OCI-LY1 (cell line): ENCODE data around the gene CNOT3.
A peak's percentile ranks its signal among the peaks of the same experiment; 100 is the strongest.

Experiments used
- H2AFZ ChIP-seq: fragments of 200-600 bp; sonication (generic), shearing (Covaris generic); 2 replicates; pipeline ENCODE4 v1.6.0; 2014; ENCODE audit warnings: antibody characterized with exemption, mild to moderate bottlenecking, low read length
- H3F3A ChIP-seq: fragments of 200-600 bp; sonication (generic), shearing (Covaris generic); 2 replicates; pipeline ENCODE4 v1.6.0; 2014; ENCODE audit warnings: mild to moderate bottlenecking, antibody characterized with exemption, low read length, moderate library complexity; ENCODE audit not compliant: insufficient read depth
- H3K27ac ChIP-seq: fragments of 200-600 bp; sonication (generic); 2 replicates; pipeline ENCODE4 v1.5.1; 2014; ENCODE audit warnings: low read length, mixed run types, mild to moderate bottlenecking, low read depth; ENCODE audit not compliant: poor library complexity, severe bottlenecking
- H3K27me3 ChIP-seq: fragments of 200-600 bp; sonication (generic); 2 replicates; pipeline ENCODE4 v1.6.0; 2014; ENCODE audit warnings: antibody characterized with exemption, mild to moderate bottlenecking, low read length, moderate library complexity; ENCODE audit not compliant: insufficient read depth
- H3K36me3 ChIP-seq: fragments of 200-600 bp; sonication (generic); 2 replicates; pipeline ENCODE4 v1.6.1; 2014; ENCODE audit warnings: mild to moderate bottlenecking, antibody characterized with exemption, low read length, moderate library complexity, mixed read lengths; ENCODE audit not compliant: insufficient read depth
- H3K4me1 ChIP-seq: fragments of 200-600 bp; sonication (generic); 2 replicates; pipeline ENCODE4 v1.5.1; 2014; ENCODE audit warnings: mild to moderate bottlenecking, low read length, moderate library complexity; ENCODE audit not compliant: insufficient read depth, severe bottlenecking
- H3K4me2 ChIP-seq: fragments of 200-600 bp; sonication (generic), shearing (Covaris generic); 2 replicates; pipeline ENCODE4 v1.6.1; 2014; ENCODE audit warnings: low read length
- H3K4me3 ChIP-seq: fragments of 200-600 bp; sonication (generic); 2 replicates; pipeline ENCODE4 v1.5.1; 2014; ENCODE audit warnings: low read length, low read depth, mild to moderate bottlenecking, mixed read lengths; ENCODE audit not compliant: poor library complexity, severe bottlenecking
- H3K79me2 ChIP-seq: fragments of 200-600 bp; shearing (Covaris generic); 2 replicates; pipeline ENCODE4 v1.6.1; 2016; ENCODE audit warnings: mixed run types, low read length, mixed read lengths; ENCODE audit not compliant: insufficient read depth
- H3K9ac ChIP-seq: fragments of 200-600 bp; sonication (generic), shearing (Covaris generic); 2 replicates; pipeline ENCODE4 v1.6.1; 2014; ENCODE audit warnings: mild to moderate bottlenecking, low read length, mixed read lengths
- H3K9me2 ChIP-seq: fragments of 200-600 bp; sonication (generic), shearing (Covaris generic); 2 replicates; pipeline ENCODE4 v1.6.1; 2014; ENCODE audit warnings: low read depth, mild to moderate bottlenecking, low read length, mixed read lengths
- H3K9me3 ChIP-seq: fragments of 200-600 bp; shearing (Covaris generic); 2 replicates; pipeline ENCODE4 v1.6.1; 2014; ENCODE audit warnings: low read length, mixed read lengths
- H4K20me1 ChIP-seq: fragments of 200-600 bp; sonication (generic), shearing (Covaris generic); 2 replicates; pipeline ENCODE4 v1.6.0; 2016; ENCODE audit warnings: mild to moderate bottlenecking, low read length; ENCODE audit not compliant: insufficient read depth
- CTCF ChIP-seq: fragments of 200-600 bp; sonication (generic), shearing (Covaris generic); IDR thresholded peaks from 2 replicates; pipeline ENCODE4 v1.5.1; 2017; ENCODE audit warnings: mild to moderate bottlenecking, antibody characterized with exemption, low read length, moderate library complexity, mixed read lengths
- EZH2 ChIP-seq: fragments of 200-600 bp; sonication (generic), shearing (Covaris generic); IDR thresholded peaks from 2 replicates; pipeline ENCODE4 v1.8.0; 2017; ENCODE audit warnings: borderline replicate concordance, mixed run types, mild to moderate bottlenecking, antibody characterized with exemption, low read length, moderate library complexity, mixed read lengths

Gene CNOT3

DNA sequence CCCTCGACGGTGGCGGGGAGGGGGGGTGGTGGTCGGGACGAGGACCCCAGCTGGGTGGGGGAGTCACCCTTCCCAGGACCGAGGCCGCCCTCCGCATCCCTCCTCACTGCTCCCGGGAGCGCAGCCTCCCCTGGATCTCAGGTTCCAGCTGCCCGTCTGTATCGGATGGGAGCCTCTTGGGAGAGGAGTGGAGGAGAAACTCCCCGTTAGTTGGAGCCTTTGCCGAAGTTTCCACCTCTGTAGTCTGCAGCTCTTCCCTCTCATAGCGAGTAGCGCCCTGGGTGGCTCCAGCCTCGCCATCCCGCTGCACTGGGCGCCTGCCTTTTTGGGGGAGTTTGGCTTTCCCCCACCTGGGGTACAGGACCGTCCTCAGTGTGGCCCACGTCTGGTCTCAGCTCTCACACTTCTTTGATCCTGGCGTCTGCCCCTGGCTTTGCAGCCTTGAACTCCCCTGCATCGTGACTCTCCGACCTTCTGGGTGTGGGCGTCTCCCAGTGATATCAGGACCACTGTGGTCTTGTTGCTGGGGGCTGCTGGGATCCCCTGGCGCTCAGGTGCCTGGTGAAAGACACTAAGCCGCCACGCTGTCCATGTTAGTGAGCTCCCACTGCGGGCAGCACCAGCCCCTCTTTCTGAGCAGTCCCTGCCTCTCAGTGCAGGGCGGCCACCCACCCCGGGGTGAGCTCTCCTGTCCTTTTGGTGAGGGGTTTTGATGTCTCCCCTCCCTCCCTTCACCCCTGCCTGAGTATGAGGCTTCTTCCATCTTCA, 1.1 kb downstream of the CNOT3 start:
- no peaks in the 10 kb centered on the region for H3F3A ChIP-seq
- H3K4me3 ChIP-seq: peak overlapping the region; percentile 93
- no peaks in the 10 kb centered on the region for H4K20me1 ChIP-seq
- H3K4me1 ChIP-seq: peaks cover 26% of the 10 kb centered on the region
- H3K9me2 ChIP-seq: no peaks in the 10 kb centered on the region
- H2AFZ ChIP-seq: no peak overlapping the region
- H3K27ac ChIP-seq: no peak overlapping the region
- peak overlapping the region; percentile 70 for H3K4me2 ChIP-seq
- peak overlapping the region; percentile 95 for H3K9ac ChIP-seq
- peaks cover 43% of the 10 kb centered on the region for H3K36me3 ChIP-seq
- H3K79me2 ChIP-seq: peaks cover 32% of the 10 kb centered on the region
- H3K27me3 ChIP-seq: no peaks in the 10 kb centered on the region
- no peaks in the 10 kb centered on the region for H3K9me3 ChIP-seq
- TF ChIP-seq CTCF: no peak
- no peak for TF ChIP-seq EZH2

DNA sequence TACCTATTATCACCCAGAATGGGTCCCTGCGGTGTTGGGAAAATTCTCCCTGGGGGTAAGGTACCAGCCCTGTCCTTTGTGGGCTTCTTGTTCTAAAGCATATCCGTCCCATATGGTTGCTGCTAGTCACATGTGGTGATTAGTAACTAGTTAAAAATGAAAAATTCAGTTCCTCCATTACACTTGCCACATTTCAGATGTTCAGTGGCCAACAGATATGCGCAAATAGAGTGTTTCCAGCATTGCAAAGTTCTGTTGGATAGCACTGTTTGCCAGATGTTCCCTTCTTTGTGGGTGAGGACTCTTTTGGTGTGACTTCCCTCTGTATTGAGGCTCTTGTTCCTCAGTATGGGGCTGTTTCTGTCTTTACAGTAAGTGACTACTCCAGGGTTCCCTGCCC, 3.8 kb downstream of the CNOT3 start:
- Histone ChIP-seq H3K36me3 (peaks cover 70% of the 10 kb centered on the region), H3K4me3 (no peak overlapping the region), H3K9me2 (no peaks in the 10 kb centered on the region), H3K27me3 (no peaks in the 10 kb centered on the region), H3F3A (no peaks in the 10 kb centered on the region), H3K9me3 (no peaks in the 10 kb centered on the region), H3K27ac (no peak overlapping the region), H4K20me1 (no peaks in the 10 kb centered on the region), H3K9ac (no peak overlapping the region), H3K4me1 (peaks cover 19% of the 10 kb centered on the region), H3K4me2 (no peak overlapping the region), H2AFZ (no peak overlapping the region), H3K79me2 (peaks cover 32% of the 10 kb centered on the region)
- TF ChIP-seq CTCF: no peak
- no peak for TF ChIP-seq EZH2

DNA sequence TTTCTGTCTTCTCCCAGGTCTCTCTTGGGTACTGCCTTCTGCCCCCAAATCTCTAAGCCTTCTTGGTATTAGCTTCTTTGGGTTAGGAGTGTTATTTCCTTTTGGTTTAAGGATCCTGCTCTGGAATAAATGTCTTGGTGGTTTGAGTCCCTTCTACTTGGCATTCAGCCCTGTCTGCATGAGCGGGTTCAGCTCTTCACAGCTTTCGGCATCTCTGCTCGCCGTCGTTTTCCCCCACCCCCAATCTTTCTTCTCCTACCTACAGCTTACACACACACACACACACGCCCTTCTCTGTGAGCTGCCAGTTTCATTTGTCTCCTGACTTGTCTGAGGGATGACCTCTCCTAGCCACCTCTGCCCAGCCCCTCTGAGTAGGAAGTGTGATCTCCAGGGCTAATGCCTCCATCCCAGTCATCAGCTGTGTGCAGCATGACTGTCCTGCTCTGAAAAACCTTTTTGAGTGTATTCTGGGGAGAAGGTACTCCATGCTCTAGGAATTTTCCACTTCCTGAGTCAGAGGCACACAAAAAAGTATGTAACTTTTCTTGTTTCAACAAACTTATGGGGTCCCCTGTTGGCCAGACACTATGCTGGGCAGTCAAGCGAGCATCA, 4.7 kb downstream of the CNOT3 start:
- H4K20me1 ChIP-seq: no peaks in the 10 kb centered on the region
- H3K9ac ChIP-seq: no peak overlapping the region
- no peaks in the 10 kb centered on the region for H3K9me2 ChIP-seq
- H3K27me3 ChIP-seq: no peaks in the 10 kb centered on the region
- peaks cover 15% of the 10 kb centered on the region for H3K4me1 ChIP-seq
- H3F3A ChIP-seq: no peaks in the 10 kb centered on the region
- H2AFZ ChIP-seq: no peak overlapping the region
- no peak overlapping the region for H3K4me3 ChIP-seq
- H3K36me3 ChIP-seq: peaks cover 79% of the 10 kb centered on the region
- H3K4me2 ChIP-seq: no peak overlapping the region
- TF ChIP-seq CTCF (no peak), EZH2 (no peak)
- H3K79me2 ChIP-seq: peaks cover 32% of the 10 kb centered on the region
- H3K9me3 ChIP-seq: no peaks in the 10 kb centered on the region
- no peak overlapping the region for H3K27ac ChIP-seq
